Middle frontal gyrus (tissue), 1 donor: ENCODE data around the gene CSNK1D.

Experiments
- DNase-seq: peaks from one replicate; pipeline ENCODE4 v3.0.0-alpha.2; 2015; ENCODE audit warnings: low spot score; ENCODE audit errors: extremely low spot score

Gene CSNK1D

GRCh38 chr17:82229698-82230608 is 43.5 kb downstream of the CSNK1D start:
- DNase-seq, result no peak

DNA sequence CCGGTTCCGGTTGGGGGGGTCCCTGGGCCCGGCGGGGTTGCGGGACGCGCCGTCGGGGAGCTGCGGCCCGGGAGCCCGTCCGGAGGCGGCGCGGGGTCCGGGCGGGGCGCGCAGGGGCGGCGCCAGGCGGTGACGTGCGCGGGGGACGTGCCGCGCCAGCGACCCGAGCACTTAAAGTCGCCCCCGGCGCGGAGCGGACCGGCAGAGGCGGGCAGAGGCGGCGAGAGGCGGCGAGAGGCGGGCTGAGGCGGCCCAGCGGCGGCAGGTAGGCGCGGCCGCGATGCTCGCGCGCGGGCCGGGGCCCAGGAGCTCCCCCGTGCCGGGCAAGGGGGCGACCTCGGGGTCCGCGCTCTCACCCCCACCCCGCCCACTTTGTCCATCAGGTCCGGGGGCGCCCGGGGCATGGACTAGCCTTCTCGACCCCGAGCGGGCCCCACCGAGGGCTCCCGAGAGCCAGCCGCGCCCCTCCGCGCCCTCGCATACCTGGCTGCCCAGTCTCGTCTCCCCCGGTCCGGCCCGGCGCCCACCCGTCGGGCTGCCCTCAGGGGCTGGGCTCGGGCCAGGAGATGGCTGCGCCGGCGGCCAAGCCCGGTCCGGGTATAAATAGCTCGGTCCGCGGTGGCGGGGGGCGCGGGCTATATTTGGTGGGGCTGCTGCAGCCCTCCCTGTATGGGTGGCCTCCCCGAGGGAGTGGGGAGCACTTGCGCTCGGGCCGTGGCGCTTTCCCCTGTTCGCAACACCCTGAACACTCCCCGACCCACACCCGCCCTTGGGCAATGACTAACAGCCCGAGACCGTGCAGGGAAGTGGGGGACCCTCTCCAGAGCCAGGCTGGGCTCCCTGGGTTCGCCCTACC is 44.4 kb downstream of the CSNK1D start, which contains the start of gene SLC16A3:
Gene SLC16A3, plus strand, starts transcription at position 201 of the 856 bp plus-strand sequence. CDS start 6,967 bp downstream, outside the sequence.
- no peak for DNase-seq

GRCh38 chr17:82228278-82228841 is 45.1 kb downstream of the CSNK1D start:
- no peak for DNase-seq

DNA sequence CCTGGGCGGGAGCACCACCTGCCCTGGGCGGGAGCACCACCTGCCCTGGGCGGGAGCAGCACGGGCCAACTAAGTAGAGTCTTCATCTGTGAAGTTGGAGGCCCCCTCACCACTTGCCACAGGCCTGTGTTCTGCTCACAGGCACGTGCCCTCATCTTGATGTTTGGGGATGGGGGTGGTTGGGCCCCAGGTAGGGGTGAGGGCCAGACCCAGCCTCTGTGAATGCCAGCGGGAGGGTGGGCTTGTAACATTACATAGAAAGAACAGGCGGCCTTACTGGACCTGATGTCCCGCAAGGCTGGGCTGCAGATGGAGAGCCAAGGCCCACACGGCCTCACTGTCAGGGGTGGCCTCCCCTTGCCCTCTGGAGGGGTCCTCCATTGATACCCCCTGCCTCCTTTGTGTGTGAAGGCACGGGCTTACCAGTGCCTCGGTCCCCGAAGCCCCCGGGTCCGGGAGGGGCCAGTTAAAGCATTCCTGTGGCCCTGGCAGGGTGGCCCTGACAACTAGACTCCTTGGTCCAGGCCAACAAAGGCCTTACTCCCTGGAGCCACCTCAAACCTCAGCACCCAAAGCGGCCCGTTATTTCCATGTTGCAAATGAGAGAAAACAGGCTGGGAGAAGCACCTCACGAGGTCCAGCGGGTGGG is 45.7 kb downstream of the CSNK1D start:
- DNase-seq, result no peak

GRCh38 chr17:82226809-82227628 is 46.5 kb downstream of the CSNK1D start:
- DNase-seq, result no peak

DNA sequence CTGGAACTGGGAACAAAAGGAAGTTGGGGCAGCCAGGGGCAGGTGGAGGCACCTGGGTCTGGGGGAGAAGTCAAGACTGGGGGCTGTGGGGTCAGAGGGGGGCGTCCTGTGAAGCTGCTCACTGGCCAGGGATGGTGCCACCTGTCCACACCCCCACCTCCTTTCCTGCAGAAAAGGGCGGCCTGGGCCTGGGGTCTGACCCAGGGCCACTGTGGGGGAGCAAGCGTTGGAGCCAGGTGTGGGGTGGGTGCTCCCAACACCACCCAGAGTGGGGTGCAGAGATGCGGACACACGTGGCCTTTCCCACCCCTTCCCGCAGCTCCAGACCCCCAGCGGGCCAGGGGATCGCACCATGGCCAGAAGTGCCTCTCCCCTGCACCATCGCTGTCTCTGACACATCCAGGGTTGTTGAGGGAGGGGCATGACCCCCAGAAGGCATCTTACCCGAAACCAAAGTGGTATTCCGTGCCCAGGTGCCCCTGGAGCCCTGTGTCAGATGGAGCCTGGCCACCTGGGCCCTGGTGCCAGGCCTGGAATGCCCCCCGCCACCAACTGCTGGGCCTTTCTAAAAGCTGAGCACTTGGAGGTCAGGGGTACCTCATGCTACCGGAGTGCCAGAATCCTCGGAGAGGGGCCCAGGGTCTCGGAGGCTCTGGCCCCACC is 47.2 kb downstream of the CSNK1D start:
- DNase-seq, result no peak

- no peak for DNase-seq
Measured at GRCh38 chr17:82225368-82226029, 48.0 kb downstream of the CSNK1D start.

DNA sequence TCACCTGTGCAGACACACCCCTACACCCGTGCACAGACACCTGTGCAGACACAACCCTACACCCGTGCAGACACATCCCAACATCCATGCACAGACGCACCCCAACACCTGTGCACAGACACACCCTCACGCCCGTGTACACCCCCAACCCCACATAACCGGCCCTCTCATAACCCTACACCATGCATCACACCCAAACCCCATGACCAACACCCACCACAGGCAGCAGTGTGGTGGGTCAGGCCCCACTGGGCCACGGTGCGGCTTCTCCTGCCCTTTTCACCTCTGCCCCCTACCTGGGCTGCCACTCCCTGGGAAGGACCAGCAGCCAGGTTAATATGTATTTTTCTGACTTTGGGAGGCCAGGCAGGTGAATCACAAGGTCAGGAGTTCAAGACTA is 48.8 kb downstream of the CSNK1D start:
- no peak for DNase-seq

- DNase-seq, result no peak
Measured at GRCh38 chr17:82223517-82223916, 50.0 kb downstream of the CSNK1D start.

DNA sequence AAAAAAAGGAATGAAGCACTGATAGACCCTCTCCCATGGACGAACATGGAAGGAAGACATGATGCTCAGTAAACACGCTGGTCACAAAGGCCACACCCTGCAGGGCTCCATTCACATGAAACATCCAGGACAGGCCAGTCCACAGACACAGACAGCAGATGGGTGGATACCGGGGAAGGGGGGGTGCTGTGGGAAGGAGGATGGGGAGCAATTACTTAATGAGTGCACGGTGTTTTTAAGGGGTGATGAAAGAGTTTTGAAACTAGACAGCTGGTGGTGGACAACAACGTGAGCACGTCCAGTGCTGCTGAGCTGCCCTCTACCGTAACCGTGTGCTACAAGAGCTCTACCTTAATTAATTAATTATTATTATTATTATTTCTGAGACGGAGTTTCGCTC is 50.7 kb downstream of the CSNK1D start:
- DNase-seq, result no peak

DNA sequence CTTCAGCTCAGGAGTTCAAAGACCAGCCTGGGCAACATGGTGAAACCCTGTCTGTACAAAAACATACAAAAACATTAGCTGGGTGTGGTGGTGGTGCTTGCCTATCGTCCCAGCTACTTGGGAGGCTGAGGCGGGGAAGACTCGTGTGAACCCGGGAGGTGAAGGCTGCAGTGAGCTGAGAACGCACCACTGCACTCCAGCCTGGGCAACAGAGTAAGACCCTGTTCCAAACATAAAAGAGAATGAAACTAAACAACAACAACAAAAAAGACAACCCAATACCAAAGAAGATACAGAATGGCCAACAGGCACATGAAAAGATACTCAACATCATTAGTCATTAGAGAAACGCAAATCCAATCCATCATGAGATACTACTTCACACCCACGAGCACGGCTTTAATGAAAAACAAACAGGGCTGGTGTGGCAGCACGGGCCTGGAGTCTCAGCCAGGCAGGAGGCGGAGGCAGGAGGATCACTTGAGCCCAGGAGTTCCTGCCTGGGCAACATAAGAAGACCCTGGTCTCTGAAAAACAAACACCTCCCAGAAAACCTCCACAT is 52.1 kb downstream of the CSNK1D start:
- no peak for DNase-seq

DNA sequence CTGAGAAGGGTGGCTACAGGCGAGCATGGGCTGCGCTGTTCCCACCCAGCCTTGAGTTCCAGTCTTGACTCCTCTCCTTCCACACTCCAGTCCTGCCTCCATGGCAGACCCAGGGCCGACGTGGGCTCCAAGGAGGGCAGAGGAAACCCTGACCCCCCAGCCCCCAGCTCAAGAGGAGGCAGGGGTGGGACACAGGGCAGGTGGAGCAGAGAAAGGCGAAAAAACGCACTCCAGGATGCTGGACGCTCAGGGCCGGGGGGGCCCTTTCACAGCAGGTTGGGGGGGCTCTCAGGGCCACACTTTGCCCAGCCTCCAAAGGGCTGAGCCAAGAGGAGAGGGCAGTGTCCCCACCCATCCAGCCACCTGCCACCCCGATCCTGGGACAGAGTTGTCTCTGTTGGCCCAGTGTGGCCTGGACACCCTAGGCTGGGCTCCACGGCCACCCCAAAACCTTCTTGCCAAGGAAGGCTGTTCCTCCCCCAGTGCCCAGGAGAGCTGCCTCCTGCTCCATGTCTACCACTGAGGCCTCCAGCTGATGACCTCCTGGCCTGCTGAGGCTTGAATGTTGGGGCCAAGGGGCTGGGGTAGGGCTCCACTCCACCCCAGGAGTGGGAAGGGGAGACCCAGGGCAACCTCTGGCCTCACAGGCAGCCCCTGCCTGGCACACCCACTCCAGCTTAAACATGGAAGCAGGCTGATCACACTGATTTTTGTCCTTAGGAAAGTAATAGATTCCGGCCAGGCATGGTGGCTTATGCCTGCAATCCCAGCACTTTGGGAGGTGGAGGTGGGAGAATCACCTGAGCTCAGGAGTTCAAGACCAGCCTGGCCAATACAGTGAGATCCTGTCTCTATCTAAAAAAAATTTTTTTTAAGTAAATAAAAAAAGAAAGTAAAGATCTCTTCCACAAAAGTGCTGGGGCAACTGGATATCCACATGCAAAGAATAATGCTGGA is 53.5 kb downstream of the CSNK1D start:
- DNase-seq, result no peak

- DNase-seq, result no peak
Measured at GRCh38 chr17:82219083-82219482, 54.4 kb downstream of the CSNK1D start.

GRCh38 chr17:82218349-82219075 is 55.0 kb downstream of the CSNK1D start:
- no peak for DNase-seq

GRCh38 chr17:82217530-82218204 is 55.8 kb downstream of the CSNK1D start:
- DNase-seq, result no peak

DNA sequence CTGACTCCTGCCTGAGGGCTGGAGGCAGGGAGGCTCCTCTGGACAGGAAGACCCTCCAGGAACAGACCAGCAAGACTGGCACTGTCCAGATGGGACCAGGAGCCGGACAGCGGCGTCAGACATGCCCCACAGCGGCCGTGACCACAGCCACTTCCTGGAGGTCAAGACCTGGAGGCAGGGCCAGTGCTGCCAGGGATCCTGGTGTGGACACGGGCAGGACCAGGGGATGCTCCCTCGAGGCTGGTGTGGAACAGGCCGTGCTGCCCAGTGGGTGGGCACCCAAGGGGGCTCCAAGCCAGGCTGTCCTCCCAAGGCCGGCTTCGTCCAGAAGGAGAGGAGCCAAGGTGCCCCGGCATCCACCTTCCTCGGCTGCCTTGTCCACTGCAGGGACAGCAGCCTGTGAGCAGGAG is 56.4 kb downstream of the CSNK1D start:
- DNase-seq, result no peak
